Esophagus (tissue), 2 donors: ENCODE measurements around the gene B4GALT2. TPM values are rescaled to one million over a fixed set of nuclear protein-coding genes. Genes with fewer than 3 reads are reported as not detected.

Experiments used
- H3K27ac ChIP-seq, 2 donors: one replicate each; pipeline ENCODE4 v1.5.1; 2013; ENCODE audit warnings: low read depth in 2 of 2, mild to moderate bottlenecking in 2 of 2, inconsistent platforms in 1 of 2, low read length in 1 of 2, moderate library complexity in 1 of 2
- H3K27me3 ChIP-seq, 2 donors: one replicate each; pipeline ENCODE4 v1.6.1; 2013; ENCODE audit warnings: low read length in 2 of 2, control low read depth in 1 of 2, mild to moderate bottlenecking in 1 of 2; ENCODE audit not compliant: insufficient read depth in 2 of 2, control insufficient read depth in 1 of 2
- H3K36me3 ChIP-seq, 2 donors: one replicate each; pipeline ENCODE4 v1.6.1; 2013; ENCODE audit warnings: low read length in 1 of 2; ENCODE audit not compliant: control insufficient read depth in 2 of 2, insufficient read depth in 2 of 2
- H3K4me1 ChIP-seq, 2 donors: one replicate each; pipeline ENCODE4 v1.6.1; 2013; ENCODE audit warnings: low read length in 1 of 2; ENCODE audit not compliant: control insufficient read depth in 2 of 2, insufficient read depth in 2 of 2
- H3K4me3 ChIP-seq, 2 donors: one replicate each; pipeline ENCODE4 v1.5.1; 2013; ENCODE audit warnings: low read length in 2 of 2, mild to moderate bottlenecking in 2 of 2, low read depth in 1 of 2, moderate library complexity in 1 of 2
- H3K9me3 ChIP-seq, 2 donors: one replicate each; pipeline ENCODE4 v1.6.1; 2013; ENCODE audit warnings: mild to moderate bottlenecking in 2 of 2, low read depth in 1 of 2, low read length in 1 of 2, moderate library complexity in 1 of 2; ENCODE audit not compliant: control insufficient read depth in 2 of 2, insufficient read depth in 1 of 2
- WGBS, 2 donors: extraction: QIAGEN DNeasy Blood & Tissue Kit; methylation state at CpG; one replicate each; pipeline ENCODE4 v1.1.7; 2013; 5-methylcytosine and 5-hydroxymethylcytosine counted together
- polyA plus RNA-seq, 2 donors: library from polyadenylated mRNA; stranded (reverse); fragments of 200-250 nt; gene quantifications; one replicate each; pipeline ENCODE4 v1.2.3, GENCODE V29; 2013
- donor health status: healthy with polysubstance abuse.
- donor health status: Bipolar disorder and iron deficiency.

The B4GALT2 gene
- polyA plus RNA-seq, 2 donors = 22.7 to 30.6 TPM

DNA sequence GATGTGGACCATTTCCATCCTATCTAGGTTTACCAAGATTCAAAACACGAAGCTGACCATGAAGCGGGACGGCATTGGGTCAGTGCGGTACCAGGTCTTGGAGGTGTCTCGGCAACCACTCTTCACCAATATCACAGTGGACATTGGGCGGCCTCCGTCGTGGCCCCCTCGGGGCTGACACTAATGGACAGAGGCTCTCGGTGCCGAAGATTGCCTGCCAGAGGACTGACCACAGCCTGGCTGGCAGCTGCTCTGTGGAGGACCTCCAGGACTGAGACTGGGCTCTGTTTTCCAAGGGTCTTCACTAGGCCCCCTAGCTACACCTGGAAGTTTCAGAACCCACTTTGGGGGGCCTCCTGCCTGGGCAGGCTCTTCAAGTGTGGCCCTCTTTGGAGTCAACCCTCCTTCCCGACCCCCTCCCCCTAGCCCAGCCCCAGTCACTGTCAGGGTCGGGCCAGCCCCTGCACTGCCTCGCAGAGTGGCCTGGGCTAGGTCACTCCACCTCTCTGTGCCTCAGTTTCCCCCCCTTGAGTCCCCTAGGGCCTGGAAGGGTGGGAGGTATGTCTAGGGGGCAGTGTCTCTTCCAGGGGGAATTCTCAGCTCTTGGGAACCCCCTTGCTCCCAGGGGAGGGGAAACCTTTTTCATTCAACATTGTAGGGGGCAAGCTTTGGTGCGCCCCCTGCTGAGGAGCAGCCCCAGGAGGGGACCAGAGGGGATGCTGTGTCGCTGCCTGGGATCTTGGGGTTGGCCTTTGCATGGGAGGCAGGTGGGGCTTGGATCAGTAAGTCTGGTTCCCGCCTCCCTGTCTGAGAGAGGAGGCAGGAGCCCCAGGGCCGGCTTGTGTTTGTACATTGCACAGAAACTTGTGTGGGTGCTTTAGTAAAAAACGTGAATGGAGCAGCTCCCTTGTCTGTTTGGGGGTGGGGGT is 11.5 kb downstream of the B4GALT2 start:
- H3K4me1 ChIP-seq = peaks cover 0 to 9% of the 10 kb centered on the region in 2 donors
- H3K27ac ChIP-seq = peak overlapping the region; percentile 71 to 81
- WGBS, 2 donors = 70% methylated on average over 19 of the region's 19 CpGs

DNA sequence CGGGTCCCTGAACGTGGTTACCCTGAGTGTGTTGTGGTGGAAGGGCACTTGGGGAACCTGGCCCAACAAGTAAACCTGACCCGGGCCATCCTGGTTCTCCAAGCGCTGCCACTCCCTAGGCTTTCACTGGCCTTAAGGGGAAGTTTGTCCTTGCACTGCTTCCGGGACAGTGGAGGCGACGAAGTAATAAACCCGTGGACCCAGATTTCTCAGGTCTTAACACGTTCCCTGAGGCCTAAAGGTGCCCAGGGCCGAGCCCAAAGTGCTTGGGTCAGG is 12.1 kb downstream of the B4GALT2 start:
- Histone ChIP-seq H3K27me3 (no peaks in the 10 kb centered on the region), H3K27ac (peak overlapping the region; percentile 71 to 81), H3K9me3 (no peaks in the 10 kb centered on the region), H3K4me3 (peak overlapping the region; percentile 54 to 81), H3K4me1 (peaks cover 3 to 9% of the 10 kb centered on the region in 2 donors), H3K36me3 (peaks cover 0 to 7% of the 10 kb centered on the region in 2 donors)
- WGBS, 2 donors = 1% methylated on average over 10 of the region's 10 CpGs

More for the DNA sequence above, 11.5 kb downstream of the B4GALT2 start:
- Histone ChIP-seq H3K4me3 (peak overlapping the region; percentile 54 to 81), H3K36me3 (peaks cover 0 to 5% of the 10 kb centered on the region in 2 donors), H3K9me3 (no peaks in the 10 kb centered on the region), H3K27me3 (no peaks in the 10 kb centered on the region)

DNA sequence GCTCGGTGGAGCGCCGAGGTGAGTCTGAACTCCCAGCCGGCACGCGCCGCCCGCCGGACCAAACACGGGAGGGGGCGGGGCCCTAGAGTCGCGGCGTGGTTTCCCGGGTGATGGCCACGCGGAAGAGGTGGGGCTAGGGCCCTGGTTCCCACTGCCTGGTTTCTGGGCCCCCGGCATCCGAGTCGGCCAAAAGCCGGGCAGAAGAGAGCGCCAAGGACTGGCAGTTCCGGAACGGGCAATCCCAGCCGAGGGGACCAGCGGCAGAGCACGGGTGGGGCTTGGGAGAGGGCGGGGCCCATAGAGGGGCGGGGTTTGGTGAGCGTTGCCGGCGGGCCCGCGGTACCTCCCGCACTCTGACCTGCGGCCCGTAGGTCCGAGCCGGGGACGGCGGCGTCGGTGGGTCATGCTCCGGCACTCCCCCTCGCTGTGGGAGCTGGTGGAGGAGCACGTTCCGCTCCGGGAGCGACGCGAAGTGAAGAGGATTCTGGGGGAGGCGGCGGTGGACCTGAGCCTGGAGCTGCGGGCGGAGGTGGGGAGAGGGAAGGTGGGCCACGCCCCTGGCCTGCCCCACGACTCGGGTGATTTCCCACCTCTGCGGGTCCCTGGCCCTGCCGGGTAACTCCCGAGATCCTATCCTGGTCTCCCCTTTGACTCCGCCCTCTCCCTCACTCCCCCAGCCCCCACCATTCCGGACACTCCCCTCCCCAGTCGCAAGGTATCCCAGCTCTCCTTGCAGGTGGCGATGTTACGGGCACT is 12.6 kb downstream of the B4GALT2 start, which contains the start of gene CCDC24:
TSS of gene CCDC24 (plus strand) at position 124 of the 756 bp plus-strand sequence. CDS start at position 404, 280 bp downstream.
- no peaks in the 10 kb centered on the region for H3K9me3 ChIP-seq
- H3K27me3 ChIP-seq = no peaks in the 10 kb centered on the region
- 1% methylated on average over 55 to 66 of the region's 66 CpGs for WGBS, 2 donors
- H3K4me3 ChIP-seq = peak within 1 kb of the TSS; percentile 54 to 81
- peaks cover 3 to 9% of the 10 kb centered on the region in 2 donors for H3K4me1 ChIP-seq
- peaks cover 0 to 7% of the 10 kb centered on the region in 2 donors for H3K36me3 ChIP-seq
- H3K27ac ChIP-seq = peak within 1 kb of the TSS; percentile 71 to 81

DNA sequence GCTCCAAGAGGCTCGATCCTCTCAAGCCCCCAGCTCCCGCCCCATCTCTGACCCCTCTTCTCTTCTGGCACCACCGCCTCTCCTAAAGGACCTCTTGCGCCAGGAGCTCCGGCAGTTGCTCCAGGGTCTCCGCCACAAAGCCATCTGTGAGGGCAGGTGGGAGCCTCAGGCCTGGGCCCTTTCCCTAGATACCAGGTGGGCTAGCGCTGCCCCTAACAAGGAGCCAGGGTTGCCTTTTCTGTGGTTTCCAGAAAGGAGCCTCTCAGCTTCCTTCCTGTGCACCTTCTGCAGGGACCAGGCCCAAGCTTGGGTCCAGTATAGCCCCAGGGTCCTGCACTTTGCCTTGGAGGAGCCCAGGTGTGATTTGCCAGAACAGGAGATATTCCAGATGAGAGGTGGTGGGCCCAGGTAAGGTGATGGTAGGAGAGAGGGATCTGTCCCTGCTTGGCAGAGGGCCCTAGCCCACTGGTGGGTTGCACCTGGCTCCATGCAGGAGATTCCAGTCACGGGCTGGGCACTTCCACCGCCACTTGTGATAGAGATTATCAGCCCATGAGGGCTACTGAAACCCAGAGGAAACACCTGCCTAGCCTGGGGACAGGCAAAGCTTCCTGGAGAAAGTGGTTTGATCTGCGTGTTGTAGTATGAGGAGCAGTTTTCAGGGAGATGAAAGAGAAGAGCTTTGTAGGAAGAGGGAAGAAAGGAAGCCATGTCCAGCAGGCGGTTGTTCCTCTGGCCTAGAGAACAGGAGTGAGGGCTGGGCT is 13.4 kb downstream of the B4GALT2 start:
- Histone ChIP-seq H3K27me3 (no peaks in the 10 kb centered on the region), H3K27ac (peak overlapping the region; percentile 3 to 71), H3K9me3 (no peaks in the 10 kb centered on the region), H3K4me3 (peak overlapping the region; percentile 54 to 81), H3K36me3 (peaks cover 0 to 8% of the 10 kb centered on the region in 2 donors), H3K4me1 (peaks cover 3 to 9% of the 10 kb centered on the region in 2 donors)
- WGBS, 2 donors = 43 to 47% methylated on average over 11 of the region's 11 CpGs

DNA sequence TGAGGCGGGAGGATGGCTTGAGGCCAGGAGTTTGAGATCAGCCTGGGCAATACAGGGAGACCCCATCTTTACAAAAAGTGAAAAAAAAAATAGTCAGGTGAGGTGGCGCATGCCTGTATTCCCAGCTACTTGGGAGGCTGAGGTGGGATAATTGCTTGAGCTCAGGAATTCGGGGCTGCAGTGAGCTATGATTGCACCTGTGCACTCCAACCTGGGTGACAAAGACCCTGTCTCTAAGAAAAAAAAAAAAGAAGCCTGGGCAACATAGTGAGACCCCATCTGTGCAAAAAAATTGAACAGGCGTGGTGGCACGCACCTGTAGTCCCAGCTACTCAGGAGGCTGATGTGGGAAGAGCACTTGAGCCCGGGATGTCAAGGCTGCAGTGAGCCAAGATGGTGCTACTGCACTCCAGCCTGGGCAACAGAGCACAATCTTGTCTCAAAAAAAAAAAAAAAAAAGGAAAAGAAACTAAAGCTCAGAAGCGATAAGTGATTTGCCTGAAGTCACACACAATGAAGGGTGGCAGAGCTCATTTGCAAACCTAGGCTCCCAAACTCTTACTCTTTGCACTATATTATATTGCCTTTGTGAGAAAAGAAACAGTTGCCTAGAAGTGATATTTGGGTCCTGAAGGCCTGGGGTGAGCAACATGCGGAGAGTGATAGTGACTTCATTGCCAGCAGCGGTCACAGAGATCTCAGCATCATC is 14.3 kb downstream of the B4GALT2 start:
- no peaks in the 10 kb centered on the region for H3K9me3 ChIP-seq
- peaks cover 0 to 14% of the 10 kb centered on the region in 2 donors for H3K36me3 ChIP-seq
- H3K27ac ChIP-seq = no peak overlapping the region
- H3K27me3 ChIP-seq = no peaks in the 10 kb centered on the region
- WGBS, 2 donors = 89 to 94% methylated on average over 9 of the region's 9 CpGs
- peaks cover 3 to 9% of the 10 kb centered on the region in 2 donors for H3K4me1 ChIP-seq
- H3K4me3 ChIP-seq = no peak overlapping the region

DNA sequence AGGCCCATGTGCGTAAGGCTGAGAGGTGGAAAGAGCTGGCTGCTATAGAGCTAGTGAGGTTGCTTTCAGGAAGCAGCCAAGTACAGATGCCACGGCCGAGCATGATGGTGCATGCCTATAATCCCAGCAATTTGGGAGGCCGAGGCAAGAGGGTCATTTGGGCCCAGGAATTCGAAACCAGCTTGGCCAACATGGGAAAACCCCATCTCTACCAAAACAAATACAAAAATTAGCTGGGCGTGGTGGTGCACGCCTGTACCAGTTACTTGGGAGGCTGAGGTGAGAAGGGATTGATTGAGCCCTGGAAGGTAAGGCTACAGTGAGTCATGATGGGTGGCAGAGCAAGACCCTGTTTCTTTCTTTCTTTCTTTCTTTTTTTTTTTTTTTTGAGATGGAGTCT is 15.1 kb downstream of the B4GALT2 start:
- Histone ChIP-seq H3K4me3 (no peak overlapping the region), H3K9me3 (no peaks in the 10 kb centered on the region), H3K27ac (no peak overlapping the region), H3K4me1 (peaks cover 3 to 9% of the 10 kb centered on the region in 2 donors), H3K36me3 (peaks cover 0 to 14% of the 10 kb centered on the region in 2 donors), H3K27me3 (no peaks in the 10 kb centered on the region)
- 54 to 69% methylated on average over 7 of the region's 7 CpGs for WGBS, 2 donors

DNA sequence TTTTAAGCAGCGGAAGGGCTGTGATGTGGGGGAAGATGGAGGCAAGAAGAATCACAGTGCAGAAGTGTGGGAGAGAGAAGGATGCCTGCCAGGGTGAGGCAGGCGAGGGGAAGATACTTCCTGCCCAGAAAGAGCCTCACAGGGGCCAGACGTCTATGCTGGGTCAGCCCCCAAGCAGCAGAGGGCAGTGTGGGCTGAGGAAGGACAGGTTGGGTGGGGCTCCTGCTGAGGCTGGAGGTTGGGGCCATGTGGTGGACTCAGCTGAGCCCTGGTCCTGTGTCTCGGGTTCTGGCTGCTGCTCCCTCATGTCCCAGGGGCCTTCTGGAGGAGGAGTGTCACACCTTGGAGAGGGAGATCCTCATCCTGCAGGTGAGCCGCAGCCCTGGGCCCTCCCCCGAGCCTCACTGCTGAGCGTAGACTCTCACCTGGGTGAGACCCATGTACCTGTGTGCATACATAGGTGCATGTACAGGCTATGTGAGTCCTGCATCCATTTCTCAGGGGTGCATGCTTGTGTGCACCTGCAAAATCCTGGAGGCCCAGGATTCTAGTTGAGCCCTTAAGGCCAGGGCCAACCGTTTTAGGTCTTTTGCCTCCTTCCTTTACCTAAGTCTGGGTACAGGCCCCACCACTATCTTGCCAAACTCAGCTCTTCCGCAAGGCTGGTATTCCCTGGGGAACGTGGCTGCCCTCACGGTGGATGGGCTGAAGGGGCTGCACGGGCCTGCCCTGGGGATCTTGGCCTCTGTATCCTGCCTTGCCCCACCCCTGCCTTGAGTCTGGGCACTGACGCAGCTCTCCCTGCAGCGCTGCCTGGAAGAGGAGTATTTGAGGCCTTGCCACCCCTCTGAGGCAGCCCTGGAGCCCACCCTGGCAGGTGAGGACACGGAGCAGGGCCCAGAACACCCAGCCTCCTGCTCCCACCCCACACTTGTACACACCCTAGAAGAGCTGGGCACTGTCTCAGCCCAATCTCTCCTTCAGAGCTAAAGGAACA is 16.1 kb downstream of the B4GALT2 start:
- H3K4me3 ChIP-seq = no peak overlapping the region
- H3K4me1 ChIP-seq = peaks cover 3 to 9% of the 10 kb centered on the region in 2 donors
- no peaks in the 10 kb centered on the region for H3K9me3 ChIP-seq
- 74 to 76% methylated on average over 15 of the region's 15 CpGs for WGBS, 2 donors
- H3K27me3 ChIP-seq = no peaks in the 10 kb centered on the region
- H3K27ac ChIP-seq = no peak overlapping the region
- H3K36me3 ChIP-seq = peaks cover 0 to 19% of the 10 kb centered on the region in 2 donors

DNA sequence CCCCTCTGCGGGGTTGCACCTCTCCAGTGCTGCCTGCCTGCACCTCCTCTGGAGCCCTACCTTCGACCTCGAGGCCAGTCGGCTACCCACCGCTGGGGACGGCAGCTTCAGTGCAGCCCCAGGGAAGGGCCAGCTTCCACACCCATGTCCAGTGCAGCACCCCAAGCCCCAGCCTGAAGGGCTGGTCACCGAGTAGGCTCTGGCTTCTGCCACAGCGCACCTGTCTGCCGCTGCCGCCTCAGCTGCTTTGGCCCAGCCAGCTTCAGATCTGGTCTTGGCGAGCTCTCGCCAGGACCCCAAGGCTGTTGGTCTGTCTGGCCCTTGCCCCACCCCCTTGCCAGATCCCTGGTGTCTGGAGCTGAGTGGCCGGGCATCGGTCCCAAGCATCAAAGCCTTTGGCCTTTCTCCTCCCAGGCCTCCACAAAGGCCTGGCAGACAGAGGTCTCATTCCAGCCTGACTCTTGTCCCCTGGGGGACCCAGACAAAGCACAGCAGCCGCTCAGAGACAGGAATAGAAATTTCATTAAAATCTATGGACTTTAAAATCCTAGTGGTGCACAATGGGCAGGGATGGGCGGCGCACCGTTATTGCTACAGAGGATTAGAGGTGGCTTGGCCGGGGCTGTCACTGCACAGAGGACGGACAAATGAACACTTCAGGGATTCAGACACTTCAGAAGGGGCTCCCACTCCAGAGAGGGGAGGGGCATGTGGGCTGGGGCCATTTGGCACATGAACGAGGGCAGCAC is 17.1 kb downstream of the B4GALT2 start:
- H3K4me3 ChIP-seq = no peak overlapping the region
- peaks cover 3 to 6% of the 10 kb centered on the region in 2 donors for H3K4me1 ChIP-seq
- no peaks in the 10 kb centered on the region for H3K27me3 ChIP-seq
- peaks cover 4 to 29% of the 10 kb centered on the region in 2 donors for H3K36me3 ChIP-seq
- 78 to 82% methylated on average over 20 to 21 of the region's 21 CpGs for WGBS, 2 donors
- H3K9me3 ChIP-seq = no peaks in the 10 kb centered on the region
- H3K27ac ChIP-seq = no peak overlapping the region
